KMS-11 (cell line): ENCODE results near the gene LMLN.
A peak's percentile ranks its signal among the peaks of the same experiment; 100 is the strongest.
"Not testable (repeated sequence)": the region's sequence is repeated elsewhere in the genome, so short reads cannot be mapped to it uniquely, and the experiment has no call there.

Experiments
- H2AFZ ChIP-seq: fragments of 200-600 bp; sonication (generic); 2 replicates; pipeline ENCODE4 v1.6.1; 2016; ENCODE audit warnings: antibody characterized with exemption, mixed run types, low read depth
- H3K27ac ChIP-seq: fragments of 200-600 bp; sonication (generic); 2 replicates; pipeline ENCODE4 v1.6.1; 2016; ENCODE audit warnings: mild to moderate bottlenecking, mixed run types
- H3K27me3 ChIP-seq: fragments of 200-600 bp; sonication (generic); 2 replicates; pipeline ENCODE4 v1.6.1; 2017; ENCODE audit warnings: mild to moderate bottlenecking, low read depth, mixed run types, moderate library complexity; ENCODE audit not compliant: insufficient read depth
- H3K36me3 ChIP-seq: fragments of 200-600 bp; sonication (generic); 2 replicates; pipeline ENCODE4 v1.6.1; 2017; ENCODE audit warnings: mild to moderate bottlenecking, mixed run types; ENCODE audit not compliant: insufficient read depth
- H3K4me1 ChIP-seq: fragments of 200-600 bp; sonication (generic); 2 replicates; pipeline ENCODE4 v1.6.1; 2016; ENCODE audit warnings: mild to moderate bottlenecking, low read depth, mixed run types; ENCODE audit not compliant: poor library complexity, severe bottlenecking
- H3K4me2 ChIP-seq: fragments of 200-600 bp; sonication (generic); 2 replicates; pipeline ENCODE4 v1.7.0; 2016; ENCODE audit warnings: mild to moderate bottlenecking, mixed run types
- H3K4me3 ChIP-seq: fragments of 200-600 bp; sonication (generic); IDR thresholded peaks from 2 replicates; pipeline ENCODE4 v1.6.1; 2017; ENCODE audit warnings: low read depth, low read length, mixed read lengths; ENCODE audit not compliant: insufficient read depth
- H3K79me2 ChIP-seq: fragments of 200-600 bp; sonication (generic); 2 replicates; pipeline ENCODE4 v1.6.1; 2016; ENCODE audit warnings: low read depth, mixed run types; ENCODE audit not compliant: insufficient read depth
- H3K9ac ChIP-seq: fragments of 200-600 bp; sonication (generic); 2 replicates; pipeline ENCODE4 v1.6.1; 2016; ENCODE audit warnings: mild to moderate bottlenecking, mixed run types
- H4K20me1 ChIP-seq: fragments of 200-600 bp; sonication (generic); 2 replicates; pipeline ENCODE4 v1.6.1; 2016; ENCODE audit warnings: mild to moderate bottlenecking, mixed run types; ENCODE audit not compliant: insufficient read depth
- TF ChIP-seq, protein P1 (sequence below): fragments of 200-600 bp; sonication (generic); conservative IDR thresholded peaks from 2 replicates; pipeline ENCODE4 v1.6.1; 2017; ENCODE audit warnings: low read depth, mild to moderate bottlenecking, antibody characterized with exemption, low read length, moderate library complexity, mixed read lengths

Gene LMLN

DNA sequence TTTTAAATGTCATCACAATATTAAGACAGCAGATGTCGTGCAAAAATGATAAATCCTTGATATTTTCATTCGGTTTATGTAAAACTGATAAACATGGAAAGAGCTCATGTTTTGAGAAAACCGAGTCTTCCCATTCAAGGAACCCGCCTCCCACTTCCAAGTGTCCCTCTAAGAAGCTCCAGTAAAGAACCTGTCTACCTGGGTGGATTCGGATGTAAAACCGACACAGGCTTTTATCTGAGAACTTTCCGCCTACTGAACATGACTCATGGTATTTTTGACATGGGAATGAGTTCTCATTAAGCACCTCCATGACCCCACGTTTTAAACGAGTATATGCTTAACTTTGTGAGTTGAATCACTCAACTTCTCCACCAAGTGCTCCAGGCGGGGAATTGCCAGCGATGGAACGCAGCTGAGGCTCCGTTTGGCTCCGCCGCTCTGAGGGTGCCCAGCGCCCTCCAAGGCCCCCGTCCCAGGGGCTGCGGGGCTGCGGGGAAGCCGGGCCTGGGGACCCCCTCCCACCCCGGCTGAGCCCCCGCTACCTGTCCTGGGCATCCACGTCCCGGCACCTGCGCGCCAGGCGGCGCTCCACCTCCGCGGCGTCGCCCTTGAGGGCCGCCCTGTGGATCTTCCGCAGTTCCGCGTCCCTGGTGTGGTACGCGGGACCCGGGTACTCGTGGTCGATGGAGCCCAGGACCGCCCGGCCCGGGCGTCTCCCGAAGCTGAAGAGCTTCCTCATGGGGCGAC is 119.9 kb downstream of the LMLN start:
- TF ChIP-seq, protein P1, sequence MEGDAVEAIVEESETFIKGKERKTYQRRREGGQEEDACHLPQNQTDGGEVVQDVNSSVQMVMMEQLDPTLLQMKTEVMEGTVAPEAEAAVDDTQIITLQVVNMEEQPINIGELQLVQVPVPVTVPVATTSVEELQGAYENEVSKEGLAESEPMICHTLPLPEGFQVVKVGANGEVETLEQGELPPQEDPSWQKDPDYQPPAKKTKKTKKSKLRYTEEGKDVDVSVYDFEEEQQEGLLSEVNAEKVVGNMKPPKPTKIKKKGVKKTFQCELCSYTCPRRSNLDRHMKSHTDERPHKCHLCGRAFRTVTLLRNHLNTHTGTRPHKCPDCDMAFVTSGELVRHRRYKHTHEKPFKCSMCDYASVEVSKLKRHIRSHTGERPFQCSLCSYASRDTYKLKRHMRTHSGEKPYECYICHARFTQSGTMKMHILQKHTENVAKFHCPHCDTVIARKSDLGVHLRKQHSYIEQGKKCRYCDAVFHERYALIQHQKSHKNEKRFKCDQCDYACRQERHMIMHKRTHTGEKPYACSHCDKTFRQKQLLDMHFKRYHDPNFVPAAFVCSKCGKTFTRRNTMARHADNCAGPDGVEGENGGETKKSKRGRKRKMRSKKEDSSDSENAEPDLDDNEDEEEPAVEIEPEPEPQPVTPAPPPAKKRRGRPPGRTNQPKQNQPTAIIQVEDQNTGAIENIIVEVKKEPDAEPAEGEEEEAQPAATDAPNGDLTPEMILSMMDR, result no peak
- Histone ChIP-seq H3K27ac (peak overlapping the region; percentile 77), H3K4me2 (peak overlapping the region; percentile 81), H2AFZ (peak overlapping the region; percentile 100), H3K27me3 (no peaks in the 10 kb centered on the region; the same call in 1 of the 2 replicates), H3K4me3 (peak overlapping the region; percentile 91), H3K79me2 (no peaks in the 10 kb centered on the region), H3K9ac (peak overlapping the region; percentile 84), H4K20me1 (no peaks in the 10 kb centered on the region), H3K4me1 (peaks cover 16% of the 10 kb centered on the region), H3K36me3 (no peaks in the 10 kb centered on the region)

DNA sequence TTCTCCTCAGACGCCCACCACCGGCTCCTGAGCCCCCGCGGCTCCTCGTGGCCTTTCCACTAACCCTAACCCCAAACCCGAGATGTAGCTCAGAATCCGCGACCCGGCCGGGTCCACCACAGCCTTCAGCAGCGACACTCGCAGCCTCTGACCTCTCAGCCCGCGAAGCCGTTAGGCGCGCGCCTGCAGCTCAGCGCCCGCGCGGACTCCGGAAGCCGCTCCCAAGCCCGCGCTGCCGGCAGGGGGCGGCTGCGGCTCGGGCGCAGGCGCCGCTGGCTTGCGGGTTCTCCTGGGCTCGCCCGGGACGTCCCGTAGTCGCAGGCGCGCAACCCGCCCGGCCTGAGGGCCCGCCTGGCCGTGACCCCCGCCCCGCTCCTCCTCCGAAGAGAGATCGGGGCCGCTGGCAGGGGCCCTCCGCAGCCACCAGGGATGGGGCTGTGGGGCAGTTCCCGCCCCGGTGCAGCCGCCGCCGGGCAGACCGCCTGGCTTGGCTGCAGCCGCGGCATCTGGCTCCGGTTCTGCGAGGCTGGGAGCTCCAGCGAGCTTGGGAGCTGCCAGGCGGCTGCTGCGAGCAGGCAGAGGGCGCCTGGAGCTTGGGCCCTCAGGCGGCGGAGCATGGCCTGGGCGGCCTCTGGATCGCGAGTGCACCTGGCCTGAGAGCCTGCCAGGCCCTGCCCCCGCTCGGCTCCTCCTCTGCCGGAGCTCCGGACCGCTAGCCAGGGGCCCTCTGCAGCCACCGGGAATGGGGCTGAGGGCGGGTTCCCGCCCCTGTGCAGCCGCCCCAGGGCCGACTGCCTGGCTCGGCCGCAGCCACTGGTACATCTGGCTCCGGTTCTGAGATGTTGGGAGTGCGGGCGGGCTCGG is 120.7 kb downstream of the LMLN start:
- Histone ChIP-seq H3K27ac (peak overlapping the region; percentile 77), H4K20me1 (no peaks in the 10 kb centered on the region), H3K9ac (peak overlapping the region; percentile 84), H3K79me2 (no peaks in the 10 kb centered on the region), H3K36me3 (no peaks in the 10 kb centered on the region), H3K4me3 (peak overlapping the region; percentile 91), H3K4me1 (peaks cover 16% of the 10 kb centered on the region), H2AFZ (peak overlapping the region; percentile 100), H3K4me2 (peak overlapping the region; percentile 81), H3K27me3 (no peaks in the 10 kb centered on the region; the same call in 1 of the 2 replicates)
- TF ChIP-seq, protein P1, result peak; percentile 56; the same call in 1 of the 2 replicates

- Histone ChIP-seq H3K79me2 (no peaks in the 10 kb centered on the region), H3K4me1 (peaks cover 16% of the 10 kb centered on the region), H3K4me2 (peak overlapping the region; percentile 81), H2AFZ (peak overlapping the region; percentile 100), H3K27me3 (no peaks in the 10 kb centered on the region; the same call in 1 of the 2 replicates), H3K36me3 (no peaks in the 10 kb centered on the region), H3K9ac (no peak overlapping the region; the same call in 1 of the 2 replicates), H3K4me3 (no peak overlapping the region), H3K27ac (0 out of 2 replicates have a peak overlapping the region, but pooled peaks have one; percentile 77), H4K20me1 (no peaks in the 10 kb centered on the region)
- TF ChIP-seq, protein P1, result no peak
Observed at GRCh38 chr3:198081421-198081844, 121.4 kb downstream of the LMLN start.

DNA sequence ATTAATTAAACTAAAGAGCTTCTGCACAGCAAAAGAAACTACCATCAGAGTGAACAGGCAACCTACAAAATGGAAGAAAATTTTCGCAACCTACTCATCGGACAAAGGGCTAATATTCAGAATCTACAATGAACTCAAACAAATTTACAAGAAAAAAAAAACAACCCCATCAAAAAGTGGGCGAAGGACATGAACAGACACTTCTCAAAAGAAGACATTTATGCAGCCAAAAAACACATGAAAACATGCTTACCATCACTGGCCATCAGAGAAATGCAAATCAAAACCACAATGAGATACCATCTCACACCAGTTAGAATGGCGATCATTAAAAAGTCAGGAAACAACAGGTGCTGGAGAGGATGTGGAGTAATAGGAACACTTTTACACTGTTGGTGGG is 122.2 kb downstream of the LMLN start:
- not testable (repeated sequence) for H4K20me1 ChIP-seq, H3K9ac ChIP-seq, H3K27me3 ChIP-seq, H3K79me2 ChIP-seq, H3K4me3 ChIP-seq, H3K27ac ChIP-seq, H3K4me2 ChIP-seq, H2AFZ ChIP-seq, H3K36me3 ChIP-seq
- peaks cover 16% of the 10 kb centered on the region for H3K4me1 ChIP-seq
